G401 (cell line): ENCODE data around the gene REM2. TPM values are rescaled to one million over a fixed set of nuclear protein-coding genes. Genes with fewer than 3 reads are reported as not detected.
"Not testable (repeated sequence)": the region's sequence is repeated elsewhere in the genome, so short reads cannot be mapped to it uniquely, and the experiment has no call there.

ENCODE experiments used
- DNase-seq: peaks from one replicate; pipeline ENCODE4 v3.0.0-alpha.2; 2015; ENCODE audit warnings: low spot score
- in situ Hi-C: cut with HindIII; loops from 2 replicates; pipeline ENCODE4 v1.10.0; 2016; ENCODE audit warnings: low sequenced_read_pairs, mixed read lengths
- total RNA-seq: library from RNA; depleted of rRNA; stranded (reverse); fragments of >200 nt; shearing (Covaris generic); gene quantifications from 2 replicates; pipeline ENCODE4 v1.2.3, GENCODE V29; 2014

REM2 gene
- total RNA-seq, 1 experiment from 2014 or later: not detected

- DNase-seq: no peak
- in situ Hi-C loops: no loop called here
Observed at GRCh38 chr14:22887990-22888378, 5.0 kb downstream of the REM2 start.

- in situ Hi-C loops: no loop called here
- no peak for DNase-seq
Observed at GRCh38 chr14:22888662-22889061, 5.6 kb downstream of the REM2 start.

GRCh38 chr14:22890416-22890815 lies 7.4 kb downstream of the REM2 start:
- DNase-seq: no peak
- in situ Hi-C loops: no loop called here

- in situ Hi-C loops: no loop called here
- no peak for DNase-seq
Observed at GRCh38 chr14:22892488-22892887, 9.5 kb downstream of the REM2 start.

DNA sequence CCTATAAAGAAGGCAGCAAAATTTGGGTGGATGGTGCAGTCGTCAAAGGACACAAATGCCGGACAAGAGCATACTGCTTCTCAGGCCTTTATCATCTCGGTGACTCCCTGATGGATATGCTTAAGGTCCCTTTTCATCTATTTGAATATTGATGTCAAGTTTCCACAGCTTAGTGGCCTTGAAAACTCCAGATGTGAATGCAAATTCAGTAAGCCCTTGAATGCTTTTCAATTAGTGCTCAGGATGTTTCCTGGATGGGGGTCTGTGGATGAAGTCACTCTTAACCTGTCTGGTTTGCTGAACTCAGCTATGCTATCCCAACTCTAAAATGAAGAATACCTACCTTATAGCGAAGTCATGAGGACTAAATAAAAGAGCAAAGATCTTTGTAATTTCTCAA lies 10.7 kb downstream of the REM2 start:
- DNase-seq: no peak
- in situ Hi-C loops: no loop called here

GRCh38 chr14:22895402-22895801 lies 12.4 kb downstream of the REM2 start:
- in situ Hi-C loops: no loop called here
- DNase-seq: no peak

- no peak for DNase-seq
- in situ Hi-C loops: no loop called here
Observed at GRCh38 chr14:22896356-22896755, 13.3 kb downstream of the REM2 start.

GRCh38 chr14:22896760-22897159 lies 13.7 kb downstream of the REM2 start:
- in situ Hi-C loops: no loop called here
- no peak for DNase-seq

DNA sequence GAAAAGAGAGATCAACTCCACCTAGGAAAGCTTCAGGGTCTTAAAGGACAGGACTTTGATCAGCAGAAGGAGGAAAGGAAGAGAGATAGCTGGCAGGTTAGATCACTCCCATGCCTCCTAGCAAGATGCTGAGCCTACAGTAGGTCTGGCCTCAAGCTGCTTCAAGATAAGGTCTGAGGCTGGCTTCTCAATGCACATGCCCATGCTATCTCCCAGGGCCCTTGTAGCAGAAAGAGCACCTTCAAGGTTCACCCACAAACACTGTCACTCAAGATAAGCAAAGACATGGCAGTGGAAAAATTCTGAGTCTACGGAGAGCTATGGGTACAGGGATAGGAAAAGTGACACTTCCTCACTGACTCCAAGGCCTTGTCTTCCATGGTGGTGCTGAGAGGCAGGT lies 14.3 kb downstream of the REM2 start:
- in situ Hi-C loops: no loop called here
- no peak for DNase-seq

GRCh38 chr14:22898302-22899090 lies 15.5 kb downstream of the REM2 start:
- no peak for DNase-seq
- in situ Hi-C loops: no loop called here

DNA sequence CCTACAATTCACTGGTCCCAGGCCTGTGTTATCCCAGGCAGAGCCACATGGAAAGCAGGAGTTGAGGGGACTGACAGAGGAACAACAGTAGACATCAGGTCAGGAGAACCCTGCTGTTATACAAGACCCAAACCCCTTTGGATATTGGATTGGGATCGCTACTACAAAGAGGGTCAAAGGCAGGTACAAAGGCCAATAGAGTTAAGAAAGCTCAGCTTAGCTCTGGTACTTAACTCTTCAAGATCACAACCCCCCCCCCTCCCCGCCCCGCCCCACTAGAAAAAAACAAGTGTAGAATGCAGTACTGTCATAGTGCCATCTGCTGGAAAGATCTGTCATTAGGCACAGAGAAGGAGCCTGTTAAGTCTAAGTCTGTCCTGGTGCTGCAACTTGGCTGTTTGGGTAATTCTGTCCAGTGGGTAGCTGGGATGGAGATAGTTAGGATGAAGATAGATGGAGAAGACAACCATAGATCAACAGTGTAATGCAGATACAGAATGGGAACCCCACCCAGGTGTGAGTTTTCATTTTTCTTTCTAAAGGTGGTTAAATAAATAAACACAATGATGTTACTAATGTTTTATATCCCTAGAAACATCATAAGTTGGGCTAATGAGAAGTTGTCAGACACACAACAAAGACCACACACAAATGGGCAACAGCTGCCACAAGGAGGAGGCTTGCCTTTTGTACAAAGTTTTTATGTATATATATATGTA lies 17.2 kb downstream of the REM2 start:
- in situ Hi-C loops: no loop called here

DNA sequence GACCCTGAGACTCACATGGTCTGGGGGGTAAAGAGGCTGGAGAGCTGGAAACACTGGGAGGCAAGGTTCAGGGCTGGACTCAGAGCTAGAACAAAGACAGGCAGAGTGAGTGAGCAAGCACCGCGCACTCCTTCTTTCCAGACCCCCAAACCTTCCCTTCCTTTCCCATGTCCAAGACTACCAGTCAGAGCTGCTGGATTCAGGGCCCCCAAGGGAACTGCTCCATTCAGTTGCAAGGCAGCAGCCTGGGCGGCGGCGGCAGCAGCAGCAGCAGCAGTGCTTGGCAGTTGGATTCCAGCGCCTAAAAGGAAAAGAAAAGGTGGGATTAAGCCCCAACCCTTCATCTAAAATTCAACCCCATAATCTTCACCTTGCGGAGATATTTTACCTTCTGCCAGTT lies 18.8 kb downstream of the REM2 start:
- in situ Hi-C loops: no loop called here
- no peak for DNase-seq

More for the DNA sequence above, 17.2 kb downstream of the REM2 start:
- DNase-seq: peak; percentile 63

GRCh38 chr14:22903742-22904087 lies 20.7 kb downstream of the REM2 start:
- DNase-seq: no peak
- in situ Hi-C loops: no loop called here

DNA sequence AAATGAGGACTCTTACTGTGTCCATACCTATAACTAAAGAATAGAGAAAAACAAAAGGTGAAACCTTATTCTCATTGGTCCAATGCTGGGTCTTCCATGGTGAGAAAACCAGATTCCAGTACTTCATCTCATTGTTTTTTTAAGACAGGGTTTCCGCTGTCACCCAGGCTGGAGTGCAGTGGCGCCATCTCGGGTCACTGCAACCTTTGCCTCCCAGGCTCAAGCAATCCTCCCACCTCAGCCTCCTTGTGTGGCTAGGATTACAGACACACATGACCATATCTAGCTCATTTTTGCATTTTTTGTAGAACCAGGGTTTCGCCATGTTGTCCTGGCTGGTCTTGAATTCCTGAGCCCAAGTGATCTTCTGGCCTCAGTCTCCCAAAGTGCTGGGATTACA lies 22.6 kb downstream of the REM2 start:
- DNase-seq: no peak
- in situ Hi-C loops: no loop called here

GRCh38 chr14:22906073-22906472 lies 23.1 kb downstream of the REM2 start:
- in situ Hi-C loops: no loop called here
- no peak for DNase-seq

DNA sequence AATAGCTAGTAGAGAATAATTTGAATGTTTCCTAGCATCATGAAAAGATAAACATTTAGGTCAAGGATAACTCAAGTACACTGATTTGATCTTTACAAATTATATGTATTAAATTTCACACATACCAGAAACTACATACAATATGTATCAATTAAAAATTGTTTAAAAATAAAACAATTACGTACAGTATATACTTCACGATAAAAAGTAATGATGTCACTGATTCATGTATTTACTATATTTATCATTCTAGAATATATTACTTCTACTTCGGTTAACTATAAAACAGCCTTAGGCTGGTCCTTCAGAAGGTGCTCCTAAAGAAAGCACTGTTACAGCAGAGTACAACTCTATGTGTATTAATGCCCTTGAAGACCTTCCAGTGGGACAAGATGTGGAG lies 24.4 kb downstream of the REM2 start:
- in situ Hi-C loops: no loop called here

DNA sequence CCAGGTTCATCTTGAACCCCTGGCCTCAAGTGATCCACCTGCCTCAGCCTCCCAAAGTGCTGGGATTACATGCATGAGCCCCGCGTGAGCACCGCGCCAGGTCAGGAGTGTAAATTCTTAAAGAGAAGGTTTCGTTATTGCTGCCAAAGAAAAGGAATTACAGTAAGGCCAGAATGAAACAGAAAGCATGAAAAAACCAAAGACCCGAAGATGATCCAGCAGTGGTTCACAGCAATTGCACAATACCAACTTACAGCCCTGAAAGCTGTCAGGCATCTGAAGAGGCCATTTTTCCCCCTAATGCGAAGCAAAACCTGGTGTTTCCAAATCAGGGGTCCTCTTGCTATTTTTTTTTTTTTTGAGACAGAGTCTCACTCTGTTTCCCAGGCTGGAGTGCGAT lies 25.6 kb downstream of the REM2 start:
- DNase-seq: no peak
- in situ Hi-C loops: no loop called here

More for the DNA sequence above, 24.4 kb downstream of the REM2 start:
- DNase-seq: no peak

- in situ Hi-C loops: no loop called here
- DNase-seq: no peak
Observed at GRCh38 chr14:22910916-22911315, 27.9 kb downstream of the REM2 start.

DNA sequence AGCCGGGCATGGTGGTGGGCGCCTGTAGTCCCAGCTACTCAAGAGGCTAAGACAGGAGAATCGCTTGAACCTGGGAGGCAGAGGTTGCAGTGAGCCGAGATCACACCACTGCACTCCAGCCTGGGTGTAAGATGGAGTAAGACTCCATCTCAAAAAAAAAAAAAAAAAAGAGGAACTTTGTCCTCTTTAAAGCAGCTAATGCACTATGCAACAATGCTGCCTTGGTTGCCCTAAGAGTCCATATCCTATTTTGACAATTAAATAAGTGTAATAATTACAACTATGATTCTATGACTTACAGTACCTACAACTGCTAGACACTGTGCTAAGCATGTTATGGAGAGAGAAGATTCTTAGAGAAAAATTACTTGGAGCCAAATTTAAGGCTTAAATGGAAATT lies 31.8 kb downstream of the REM2 start:
- DNase-seq, in situ Hi-C loops: not testable (repeated sequence)

DNA sequence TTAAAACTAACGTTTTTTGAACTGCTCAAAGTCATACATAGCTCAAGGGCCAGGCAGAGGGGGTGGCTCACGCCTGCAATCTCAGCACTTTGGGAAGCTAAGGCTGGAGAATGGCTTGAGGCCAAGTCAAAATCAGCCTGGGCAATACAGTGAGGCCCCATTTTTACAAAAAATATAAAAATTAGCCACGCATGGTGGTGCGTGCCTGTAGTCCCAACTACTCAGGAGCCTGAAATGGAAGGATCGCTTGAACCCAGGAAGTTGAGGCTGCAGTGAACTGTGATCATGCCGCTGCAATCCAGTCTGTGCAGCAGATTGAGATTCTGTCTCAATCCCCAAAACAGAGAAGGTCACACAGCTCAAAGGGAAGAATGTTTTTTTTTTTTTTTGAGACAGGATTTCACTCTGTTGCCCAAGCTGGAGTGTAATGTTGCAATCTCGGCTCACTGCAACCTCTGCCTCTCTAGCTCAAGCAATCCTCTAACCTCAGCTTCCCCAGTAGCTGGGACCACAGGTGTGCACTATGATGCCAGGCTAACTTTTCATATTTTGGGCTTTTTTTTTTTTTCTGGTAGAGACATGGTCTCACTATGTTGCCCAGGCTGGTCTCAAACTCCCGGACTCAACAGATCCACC lies 33.0 kb downstream of the REM2 start:
- no peak for DNase-seq
- in situ Hi-C loops: no loop called here
